Endodermal cell (in vitro differentiated cells): ENCODE data around the gene SEC11A. TPM values are rescaled to one million over a fixed set of nuclear protein-coding genes. Genes with fewer than 3 reads are reported as not detected.
"Not testable (repeated sequence)": the region's sequence is repeated elsewhere in the genome, so short reads cannot be mapped to it uniquely, and the experiment has no call there.

ENCODE experiments used
- DNase-seq: peaks from one replicate; pipeline ENCODE4 v3.0.0-alpha.2; 2017
- H3K27ac ChIP-seq: 2 replicates; pipeline ENCODE4 v1.5.1; 2013; ENCODE audit warnings: mild to moderate bottlenecking, low read depth, low read length, moderate library complexity
- H3K27me3 ChIP-seq: 2 replicates; pipeline ENCODE4 v1.6.1; 2013; ENCODE audit warnings: mild to moderate bottlenecking, low read length, moderate library complexity; ENCODE audit not compliant: insufficient read depth, control insufficient read depth, poor library complexity, severe bottlenecking
- H3K36me3 ChIP-seq: 2 replicates; pipeline ENCODE4 v1.7.0; 2013; ENCODE audit warnings: mild to moderate bottlenecking, low read length, moderate library complexity; ENCODE audit not compliant: control insufficient read depth, insufficient read depth
- H3K4me1 ChIP-seq: one replicate; pipeline ENCODE4 v1.7.0; 2013; ENCODE audit warnings: low read length; ENCODE audit not compliant: control insufficient read depth, insufficient read depth
- H3K4me3 ChIP-seq: 2 replicates; pipeline ENCODE4 v1.5.1; 2013; ENCODE audit warnings: mild to moderate bottlenecking, low read length, moderate library complexity
- H3K9ac ChIP-seq: 2 replicates; pipeline ENCODE4 v1.6.1; 2013; ENCODE audit warnings: mild to moderate bottlenecking, low read length, moderate library complexity; ENCODE audit not compliant: poor library complexity, severe bottlenecking; ENCODE audit errors: extremely low read depth
- H3K9me3 ChIP-seq: 2 replicates; pipeline ENCODE4 v1.6.1; 2013; ENCODE audit warnings: mild to moderate bottlenecking, low read length, moderate library complexity; ENCODE audit not compliant: control insufficient read depth
- H3K27ac Mint-ChIP-seq: 2 replicates; pipeline ENCODE4 v1.8.0; 2020; ENCODE audit warnings: mixed read lengths
- H3K27me3 Mint-ChIP-seq: 2 replicates; pipeline ENCODE4 v1.8.0; 2021; ENCODE audit warnings: mild to moderate bottlenecking, mixed read lengths; ENCODE audit not compliant: insufficient read depth
- H3K36me3 Mint-ChIP-seq: 2 replicates; pipeline ENCODE4 v1.8.0; 2020; ENCODE audit warnings: low read depth, mixed read lengths
- H3K4me1 Mint-ChIP-seq: 2 replicates; pipeline ENCODE4 v1.8.0; 2020; ENCODE audit warnings: mixed read lengths
- H3K4me3 Mint-ChIP-seq: 2 replicates; pipeline ENCODE4 v1.8.0; 2020; ENCODE audit warnings: mild to moderate bottlenecking, moderate library complexity, mixed read lengths
- H3K9me3 Mint-ChIP-seq: 2 replicates; pipeline ENCODE4 v1.8.0; 2020; ENCODE audit warnings: mild to moderate bottlenecking, mixed read lengths
- CTCF ChIP-seq: fragments of 200-600 bp; sonication (generic); conservative IDR thresholded peaks from 2 replicates; pipeline ENCODE4 v1.5.0; 2021; ENCODE audit warnings: antibody characterized with exemption, mild to moderate bottlenecking
- WGBS, 2 experiments: methylation state at CpG; one replicate each; pipeline versions ENCODE4 v1.1.5 to v1.1.7; 2013; ENCODE audit warnings: missing lambda C conversion rate in 2 of 2, mixed read lengths in 1 of 2; ENCODE audit not compliant: insufficient coverage in 1 of 2, insufficient read length in 1 of 2; 5-methylcytosine and 5-hydroxymethylcytosine counted together
- total RNA-seq, 2 donors: library from RNA; stranded (reverse); fragmentation: NEBNext Ultra II Directional in 1 of 2; extraction: Animal tissue kit (Norgen Biotek cat#: 25700) in 1 of 2; gene quantifications; 2 replicates in 1 of 2; 3 replicates in 1 of 2; pipeline ENCODE4 v1.2.1, GENCODE V29; 2021

SEC11A gene
- total RNA-seq, 2 donors from 2014 or later, result 192 to 197 TPM

GRCh38 chr15:84689858-84690257, 26.1 kb downstream of the SEC11A start:
- H3K27me3 ChIP-seq, result no peaks in the 10 kb centered on the region
- peaks cover 63% of the 10 kb centered on the region for H3K36me3 ChIP-seq
- Mint-ChIP-seq H3K4me3 (no peak overlapping the region), H3K36me3 (peaks cover 50% of the 10 kb centered on the region), H3K4me1 (no peaks in the 10 kb centered on the region), H3K9me3 (no peaks in the 10 kb centered on the region), H3K27me3 (no peaks in the 10 kb centered on the region), H3K27ac (no peak overlapping the region)
- 86 to 97% methylated on average over 3 to 4 of the region's 4 CpGs for WGBS, 2 experiments
- no peaks in the 10 kb centered on the region for H3K4me1 ChIP-seq
- H3K9me3 ChIP-seq, result peaks cover 16% of the 10 kb centered on the region
- H3K27ac ChIP-seq, result no peak overlapping the region
- DNase-seq, result no peak
- no peak overlapping the region for H3K4me3 ChIP-seq
- TF ChIP-seq CTCF, result no peak
- no peak overlapping the region for H3K9ac ChIP-seq

- H3K4me3 Mint-ChIP-seq, H3K27me3 Mint-ChIP-seq, H3K4me3 ChIP-seq, H3K9ac ChIP-seq, H3K9me3 Mint-ChIP-seq, DNase-seq, H3K4me1 ChIP-seq, H3K27ac ChIP-seq, H3K4me1 Mint-ChIP-seq, H3K27me3 ChIP-seq: not testable (repeated sequence)
- 93 to 95% methylated on average over 5 to 7 of the region's 7 CpGs for WGBS, 2 experiments
- Mint-ChIP-seq H3K36me3 (peaks cover 74% of the 10 kb centered on the region), H3K27ac (peak overlapping the region; percentile 44)
- H3K36me3 ChIP-seq, result peaks cover 89% of the 10 kb centered on the region
- H3K9me3 ChIP-seq, result peaks cover 16% of the 10 kb centered on the region
Observed at GRCh38 chr15:84686446-84686845, 29.5 kb downstream of the SEC11A start.

- H3K4me3 Mint-ChIP-seq, result no peak overlapping the region
- no peak overlapping the region for H3K27ac ChIP-seq
Observed at GRCh38 chr15:84685304-84685703, 30.6 kb downstream of the SEC11A start.

More at GRCh38 chr15:84685304-84685703, 30.6 kb downstream of the SEC11A start:
- no peak for DNase-seq
- peaks cover 73% of the 10 kb centered on the region for H3K36me3 Mint-ChIP-seq
- Histone ChIP-seq H3K9ac (no peak overlapping the region), H3K4me3 (no peak overlapping the region), H3K27me3 (no peaks in the 10 kb centered on the region), H3K9me3 (peaks cover 5% of the 10 kb centered on the region), H3K4me1 (no peaks in the 10 kb centered on the region), H3K36me3 (peaks cover 89% of the 10 kb centered on the region)
- WGBS, 2 experiments, result 87% methylated on average over 5 of the region's 5 CpGs; no CpG with 5 or more reads in 1 of the 2 experiments
- H3K27me3 Mint-ChIP-seq, result no peaks in the 10 kb centered on the region
- TF ChIP-seq CTCF, result no peak
- no peaks in the 10 kb centered on the region for H3K9me3 Mint-ChIP-seq
- H3K4me1 Mint-ChIP-seq, result no peaks in the 10 kb centered on the region
- H3K27ac Mint-ChIP-seq, result peak overlapping the region; percentile 26
